ENCODE data around the gene FKBP1A. TPM values are rescaled to one million over a fixed set of nuclear protein-coding genes. Genes with fewer than 3 reads are reported as not detected.

FKBP1A gene
- total and polyA plus RNA-seq, 12 donors: 110 to 311 (median 140) TPM

GRCh38 chr20:1360094-1360846 lies 32.6 kb downstream of the FKBP1A start:
- H3K4me3 ChIP-seq: no peak overlapping the region
- intact Hi-C loops (cut with DNase I): no loop called here
- DNase-seq: no peak
- WGBS, 2 donors: 80 to 89% methylated on average over 7 of the region's 7 CpGs
- peaks cover 0 to 77% (median 4%) of the 10 kb centered on the region in 9 donors for H3K36me3 ChIP-seq
- no peak overlapping the region for H3K27ac ChIP-seq
- H3K27me3 ChIP-seq: no peaks in the 10 kb centered on the region
- no peak for ATAC-seq
- TF ChIP-seq CTCF (IDR thresholded peaks at IDR 0.05): no peak
- H3K4me1 ChIP-seq: peaks cover 0 to 25% (median 5%) of the 10 kb centered on the region in 9 donors
- no peaks in the 10 kb centered on the region for H3K9me3 ChIP-seq

- Histone ChIP-seq H3K4me1 (peaks cover 0 to 7% (median 0%) of the 10 kb centered on the region in 9 donors), H3K36me3 (peaks cover 0 to 72% (median 4%) of the 10 kb centered on the region in 9 donors), H3K27me3 (no peaks in the 10 kb centered on the region), H3K9me3 (peaks cover 0 to 10% (median 0%) of the 10 kb centered on the region in 11 donors), H3K4me3 (no peak overlapping the region), H3K27ac (no peak overlapping the region)
- DNase-seq: no peak
- WGBS, 2 donors: 94% methylated on average over 9 of the region's 9 CpGs
- no peak for ATAC-seq
- no peak for TF ChIP-seq CTCF (IDR thresholded peaks at IDR 0.05)
- intact Hi-C loops (cut with DNase I): no loop called here
Measured at GRCh38 chr20:1357921-1358671, 34.8 kb downstream of the FKBP1A start.

GRCh38 chr20:1353956-1354355 lies 38.9 kb downstream of the FKBP1A start:
- Histone ChIP-seq H3K4me1 (no peaks in the 10 kb centered on the region), H3K27ac (no peak overlapping the region), H3K36me3 (peaks cover 0 to 44% (median 0%) of the 10 kb centered on the region in 9 donors), H3K27me3 (no peaks in the 10 kb centered on the region), H3K4me3 (no peak overlapping the region), H3K9me3 (peaks cover 0 to 21% (median 0%) of the 10 kb centered on the region in 11 donors)
- intact Hi-C loops (cut with DNase I): no loop called here
- no peak for DNase-seq
- no peak for TF ChIP-seq CTCF (IDR thresholded peaks at IDR 0.05)
- ATAC-seq: no peak

GRCh38 chr20:1346315-1346969 lies 46.4 kb downstream of the FKBP1A start:
- DNase-seq (no peak), ATAC-seq (no peak)
- Histone ChIP-seq H3K4me3 (no peak overlapping the region), H3K27me3 (no peaks in the 10 kb centered on the region), H3K4me1 (peaks cover 0 to 5% (median 0%) of the 10 kb centered on the region in 9 donors), H3K27ac (no peak overlapping the region), H3K9me3 (peaks cover 0 to 37% (median 4%) of the 10 kb centered on the region in 11 donors), H3K36me3 (peaks cover 0 to 8% (median 0%) of the 10 kb centered on the region in 9 donors)
- WGBS, 2 donors: 91 to 93% methylated on average over 2 of the region's 2 CpGs
- no peak for TF ChIP-seq CTCF (IDR thresholded peaks at IDR 0.05)
- intact Hi-C loops (cut with DNase I): no loop called here

Data from heart right ventricle (tissue), 16 donors.